ENCODE results near the gene DIDO1. TPM values are rescaled to one million over a fixed set of nuclear protein-coding genes. Genes with fewer than 3 reads are reported as not detected.

Gene DIDO1
- total RNA-seq, 1 experiment from 2014 or later, result 85.9 TPM

DNA sequence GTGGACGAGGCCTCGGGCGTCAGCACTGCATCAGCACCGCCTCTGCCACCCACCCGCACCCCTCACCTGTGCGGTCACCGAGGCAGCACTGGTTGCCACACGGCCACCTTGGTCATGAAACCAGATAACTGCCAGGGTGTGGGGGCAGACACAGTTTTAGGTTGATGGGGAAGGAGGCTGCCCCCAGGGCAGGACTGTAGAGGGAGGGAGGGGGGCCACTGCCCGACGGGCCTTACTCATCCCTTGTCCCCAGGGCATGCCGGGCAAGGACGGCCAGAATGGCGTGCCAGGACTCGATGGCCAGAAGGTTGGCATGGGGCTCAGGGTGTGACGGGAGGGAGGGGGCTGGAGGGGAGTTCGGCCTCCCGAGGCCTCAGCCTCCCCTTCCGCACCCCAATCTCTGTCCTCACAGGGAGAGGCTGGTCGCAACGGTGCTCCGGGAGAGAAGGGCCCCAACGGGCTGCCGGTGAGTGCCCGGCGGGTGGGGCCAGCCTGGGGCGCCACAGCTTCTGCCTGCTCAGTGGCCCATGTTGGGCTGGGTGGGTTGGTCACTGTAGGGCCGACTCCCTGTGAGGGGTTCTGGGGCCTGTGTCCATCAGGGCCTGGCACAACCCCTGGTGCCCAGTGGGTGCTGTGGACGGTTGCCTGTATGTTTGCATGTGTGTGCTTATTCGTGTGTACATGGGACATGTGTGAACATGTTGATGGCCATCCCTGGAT is 97.6 kb downstream of the DIDO1 start:
- Mint-ChIP-seq H3K4me3 (no peak overlapping the region), H3K27ac (no peak overlapping the region; a peak in 1 of 7 replicates), H3K27me3 (ENCODE audit: low read depth) (no peaks in the 10 kb centered on the region), H3K36me3 (ENCODE audit: insufficient read depth in 1 of 3, low read depth in 3 of 3) (peaks cover 0 to 21% (median 6%) of the 10 kb centered on the region in 3 experiments; a peak in 4 of 7 replicates), H3K9me3 (0 out of 5 replicates have a peak, but pooled peaks cover 0 to 3% of the 10 kb centered on the region in 2 experiments), H3K4me1 (peaks cover 12 to 19% of the 10 kb centered on the region in 2 experiments)
- Histone ChIP-seq H3K18ac (ENCODE audit: insufficient read length, low read depth, low read length) (no peak overlapping the region), H2BK15ac (ENCODE audit: low read depth, low read length) (no peak overlapping the region), H2AK5ac (ENCODE audit: insufficient read length, low read length) (no peak overlapping the region), H4K20me1 (ENCODE audit: control insufficient read depth, insufficient read depth, insufficient read length) (no peaks in the 10 kb centered on the region), H3K9me3 (ENCODE audit: control insufficient read depth, low read depth, low read length) (no peaks in the 10 kb centered on the region), H2BK12ac (ENCODE audit: insufficient read length, low read depth, low read length) (no peak overlapping the region), H3K4ac (ENCODE audit: low read depth, low read length) (no peak overlapping the region), H3T11ph (ENCODE audit: low read length) (no peak overlapping the region), H3K79me1 (ENCODE audit: insufficient read depth, low read depth, low read length, poor library complexity, severe bottlenecking) (no peaks in the 10 kb centered on the region), H3K14ac (ENCODE audit: insufficient read depth, low read length) (no peak overlapping the region), H3K27ac (ENCODE audit: insufficient read length, low read depth, low read length) (no peak overlapping the region), H4K91ac (ENCODE audit: insufficient read length, low read depth, low read length) (no peak overlapping the region), H3K79me2 (ENCODE audit: insufficient read depth, low read length) (no peaks in the 10 kb centered on the region), H3K23ac (ENCODE audit: insufficient read length, low read depth, low read length) (no peak overlapping the region), H2BK120ac (ENCODE audit: low read depth, low read length, poor library complexity, severe bottlenecking) (no peak overlapping the region), H3K27me3 (ENCODE audit: insufficient read depth, low read length) (no peaks in the 10 kb centered on the region), H3K56ac (ENCODE audit: insufficient read length, low read depth, low read length) (no peak overlapping the region), H2AFZ (ENCODE audit: low read length) (no peak overlapping the region), H2BK5ac (ENCODE audit: insufficient read length, low read length) (no peak overlapping the region), H3K23me2 (ENCODE audit: insufficient read length, low read depth, low read length, poor library complexity, severe bottlenecking) (no peaks in the 10 kb centered on the region), H3K9ac (ENCODE audit: extremely low read depth, insufficient read length, low read length) (no peak overlapping the region), H4K5ac (ENCODE audit: insufficient read length, low read depth, low read length) (no peak overlapping the region), H3K4me2 (ENCODE audit: insufficient read depth, insufficient read length, low read length) (no peak overlapping the region), H2BK20ac (ENCODE audit: low read depth, low read length, poor library complexity, severe bottlenecking) (no peak overlapping the region), H3K4me1 (ENCODE audit: insufficient read depth, low read length) (peaks cover 2% of the 10 kb centered on the region; the same call in 1 of the 2 replicates), H4K8ac (replicated peaks; ENCODE audit: insufficient read length, low read depth, low read length) (no peak overlapping the region)
- WGBS (ENCODE audit: extremely low coverage, insufficient read length, low lambda C conversion rate), result no CpG with 5 or more reads among the region's 29 CpGs
- TF ChIP-seq, protein P1, sequence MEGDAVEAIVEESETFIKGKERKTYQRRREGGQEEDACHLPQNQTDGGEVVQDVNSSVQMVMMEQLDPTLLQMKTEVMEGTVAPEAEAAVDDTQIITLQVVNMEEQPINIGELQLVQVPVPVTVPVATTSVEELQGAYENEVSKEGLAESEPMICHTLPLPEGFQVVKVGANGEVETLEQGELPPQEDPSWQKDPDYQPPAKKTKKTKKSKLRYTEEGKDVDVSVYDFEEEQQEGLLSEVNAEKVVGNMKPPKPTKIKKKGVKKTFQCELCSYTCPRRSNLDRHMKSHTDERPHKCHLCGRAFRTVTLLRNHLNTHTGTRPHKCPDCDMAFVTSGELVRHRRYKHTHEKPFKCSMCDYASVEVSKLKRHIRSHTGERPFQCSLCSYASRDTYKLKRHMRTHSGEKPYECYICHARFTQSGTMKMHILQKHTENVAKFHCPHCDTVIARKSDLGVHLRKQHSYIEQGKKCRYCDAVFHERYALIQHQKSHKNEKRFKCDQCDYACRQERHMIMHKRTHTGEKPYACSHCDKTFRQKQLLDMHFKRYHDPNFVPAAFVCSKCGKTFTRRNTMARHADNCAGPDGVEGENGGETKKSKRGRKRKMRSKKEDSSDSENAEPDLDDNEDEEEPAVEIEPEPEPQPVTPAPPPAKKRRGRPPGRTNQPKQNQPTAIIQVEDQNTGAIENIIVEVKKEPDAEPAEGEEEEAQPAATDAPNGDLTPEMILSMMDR (conservative IDR thresholded peaks at IDR 0.05), result no peak
- DNase-seq, result no peak
